Measurements from ENCODE around the gene CFD.

Gene CFD

GRCh38 chr19:897442-898039 is 38.1 kb downstream of the CFD start:
- TF ChIP-seq CTCF (IDR thresholded peaks at IDR 0.05; ENCODE audit: low read depth, low read length, poor library complexity, severe bottlenecking) (no peak), EZH2phosphoT487 (IDR thresholded peaks at IDR 0.05; ENCODE audit: borderline replicate concordance, low read length) (no peak)
- peaks cover 9% of the 10 kb centered on the region; the same call in 1 of the 2 replicates for H3K36me3 ChIP-seq (ENCODE audit: control insufficient read depth, low read length)
- H3K27me3 ChIP-seq (ENCODE audit: control insufficient read depth, low read length) = no peaks in the 10 kb centered on the region
- peaks cover 2% of the 10 kb centered on the region; the same call in 1 of the 2 replicates for H3F3A ChIP-seq (ENCODE audit: control insufficient read depth, insufficient read depth)
- no peak overlapping the region for H3K4me3 ChIP-seq (ENCODE audit: low read length)
- H3K9me2 ChIP-seq (replicated peaks; ENCODE audit: control insufficient read depth, low read length) = no peaks in the 10 kb centered on the region
- no peak overlapping the region for H3K27ac ChIP-seq (ENCODE audit: low read depth, low read length)
- H3K79me2 ChIP-seq (ENCODE audit: control insufficient read depth, low read length) = no peaks in the 10 kb centered on the region
- H4K20me1 ChIP-seq (ENCODE audit: control insufficient read depth, insufficient read depth, low read depth, low read length) = peaks cover 8% of the 10 kb centered on the region; the same call in 1 of the 2 replicates
- H3K4me1 ChIP-seq (ENCODE audit: control insufficient read depth, low read length) = peaks cover 32% of the 10 kb centered on the region
- H3K4me2 ChIP-seq (ENCODE audit: low read length) = no peak overlapping the region
- no peaks in the 10 kb centered on the region for H3K9me3 ChIP-seq (ENCODE audit: control insufficient read depth, insufficient read depth, low read length)

DNA sequence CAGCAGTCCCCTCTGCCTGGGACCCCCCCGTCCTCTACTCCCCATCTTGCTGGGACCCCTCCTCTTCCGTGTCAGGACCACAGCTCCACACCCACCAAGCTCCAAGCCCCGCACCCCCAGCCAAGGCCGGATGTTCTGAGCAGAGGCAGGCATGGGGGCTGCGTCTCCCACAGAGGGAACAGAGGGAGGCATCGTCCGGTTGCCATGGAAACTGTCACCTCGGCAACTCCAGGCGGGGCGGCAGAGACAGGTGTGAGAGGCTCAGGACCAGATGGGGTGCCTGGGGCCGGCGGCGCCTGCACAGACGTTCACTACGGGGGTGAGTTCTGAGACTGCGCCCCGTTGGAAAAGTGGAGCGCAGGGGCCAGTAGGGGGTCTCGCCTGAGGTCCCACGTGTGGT is 39.2 kb downstream of the CFD start:
- no peak for TF ChIP-seq EZH2phosphoT487 (IDR thresholded peaks at IDR 0.05; ENCODE audit: borderline replicate concordance, low read length)
- TF ChIP-seq CTCF (IDR thresholded peaks at IDR 0.05; ENCODE audit: low read depth, low read length, poor library complexity, severe bottlenecking) = no peak
- peaks cover 8% of the 10 kb centered on the region; the same call in 1 of the 2 replicates for H4K20me1 ChIP-seq (ENCODE audit: control insufficient read depth, insufficient read depth, low read depth, low read length)
- no peaks in the 10 kb centered on the region; the same call in 1 of the 2 replicates for H3K79me2 ChIP-seq (ENCODE audit: control insufficient read depth, low read length)
- peak overlapping the region; percentile 42 for H3K4me2 ChIP-seq (ENCODE audit: low read length)
- peaks cover 9% of the 10 kb centered on the region; the same call in 1 of the 2 replicates for H3K36me3 ChIP-seq (ENCODE audit: control insufficient read depth, low read length)
- H3K4me3 ChIP-seq (ENCODE audit: low read length) = no peak overlapping the region
- 0 out of 2 replicates have a peak overlapping the region, but pooled peaks have one; percentile 20 for H3K27ac ChIP-seq (ENCODE audit: low read depth, low read length)
- H3K27me3 ChIP-seq (ENCODE audit: control insufficient read depth, low read length) = no peaks in the 10 kb centered on the region
- peaks cover 27% of the 10 kb centered on the region for H3K4me1 ChIP-seq (ENCODE audit: control insufficient read depth, low read length)
- H3K9me3 ChIP-seq (ENCODE audit: control insufficient read depth, insufficient read depth, low read length) = no peaks in the 10 kb centered on the region
- H3F3A ChIP-seq (ENCODE audit: control insufficient read depth, insufficient read depth) = peaks cover 6% of the 10 kb centered on the region
- no peaks in the 10 kb centered on the region for H3K9me2 ChIP-seq (replicated peaks; ENCODE audit: control insufficient read depth, low read length)

- Histone ChIP-seq H3K9me2 (replicated peaks; ENCODE audit: control insufficient read depth, low read length) (no peaks in the 10 kb centered on the region), H3K4me1 (ENCODE audit: control insufficient read depth, low read length) (peaks cover 25% of the 10 kb centered on the region), H3K36me3 (ENCODE audit: control insufficient read depth, low read length) (peaks cover 9% of the 10 kb centered on the region; the same call in 1 of the 2 replicates), H3F3A (ENCODE audit: control insufficient read depth, insufficient read depth) (peaks cover 6% of the 10 kb centered on the region), H3K27ac (ENCODE audit: low read depth, low read length) (no peak overlapping the region), H3K4me2 (ENCODE audit: low read length) (peak overlapping the region; percentile 42), H3K27me3 (ENCODE audit: control insufficient read depth, low read length) (no peaks in the 10 kb centered on the region), H3K79me2 (ENCODE audit: control insufficient read depth, low read length) (peaks cover 5% of the 10 kb centered on the region; the same call in 1 of the 2 replicates), H4K20me1 (ENCODE audit: control insufficient read depth, insufficient read depth, low read depth, low read length) (peaks cover 8% of the 10 kb centered on the region; the same call in 1 of the 2 replicates), H3K9me3 (ENCODE audit: control insufficient read depth, insufficient read depth, low read length) (no peaks in the 10 kb centered on the region), H3K4me3 (ENCODE audit: low read length) (no peak overlapping the region)
- TF ChIP-seq CTCF (IDR thresholded peaks at IDR 0.05; ENCODE audit: low read depth, low read length, poor library complexity, severe bottlenecking) = no peak
- no peak for TF ChIP-seq EZH2phosphoT487 (IDR thresholded peaks at IDR 0.05; ENCODE audit: borderline replicate concordance, low read length)
Observed at GRCh38 chr19:899336-900042, 40.0 kb downstream of the CFD start.
